Measurements from ENCODE around the gene FADS3. TPM values are rescaled to one million over a fixed set of nuclear protein-coding genes. Genes with fewer than 3 reads are reported as not detected.
A peak's percentile ranks its signal among the peaks of the same experiment; 100 is the strongest.

The FADS3 gene
- total RNA-seq, 1 donor from 2014 or later: 135 TPM

- CTCF ChIA-PET: interaction anchor here (1.7 to 16.5 kb wide), 4 partner anchors 13 to 188 kb away, joined by 4 to 298 read pairs (median 8); no protein-coding TSS in a partner anchor
- peak overlapping the region; percentile 76 for H3K4me3 Mint-ChIP-seq
- peaks cover 39% of the 10 kb centered on the region for H3K4me1 Mint-ChIP-seq
- no peak for DNase-seq
- ATAC-seq (ENCODE audit: low read depth): peak; percentile 81
- peak overlapping the region; percentile 87 for H3K27ac Mint-ChIP-seq
- intact Hi-C loops (cut with micrococcal nuclease): loop anchor here (1.0 to 5.0 kb wide), 5 partner anchors 21 to 230 kb away; partner anchors contain the start of genes FADS1, FTH1 and INCENP
- POLR2A ChIA-PET: interaction anchor here (0.9 to 3.9 kb wide), 8 partner anchors 12 to 190 kb away, joined by 3 to 63 read pairs (median 4); partner anchors contain the start of gene FTH1
- TF ChIP-seq CTCF (IDR thresholded peaks at IDR 0.05): no peak
- no peaks in the 10 kb centered on the region for H3K9me3 Mint-ChIP-seq
- H3K36me3 Mint-ChIP-seq (ENCODE audit: low read depth): peaks cover 9% of the 10 kb centered on the region
- H3K27me3 Mint-ChIP-seq: no peaks in the 10 kb centered on the region
These were observed 683 bp upstream of the FADS3 start for GRCh38 chr11:61892085-61892370.

GRCh38 chr11:61890529-61891330 is 615 bp downstream of the FADS3 start:
- peak overlapping the region; percentile 66 for H3K27ac Mint-ChIP-seq
- H3K27me3 Mint-ChIP-seq: no peaks in the 10 kb centered on the region
- peak; percentile 32 for ATAC-seq (ENCODE audit: low read depth)
- intact Hi-C loops (cut with micrococcal nuclease): loop anchor here (1.0 to 5.0 kb wide), 4 partner anchors 9 to 232 kb away; partner anchors contain the start of genes FADS1 and INCENP
- H3K4me1 Mint-ChIP-seq: peaks cover 41% of the 10 kb centered on the region
- DNase-seq: peak; percentile 47
- H3K4me3 Mint-ChIP-seq: peak overlapping the region; percentile 88
- ChIA-PET CTCF (interaction anchor here (1.0 to 16.5 kb wide), 7 partner anchors 8 to 189 kb away, joined by 3 to 298 read pairs (median 5); no protein-coding TSS in a partner anchor), POLR2A (interaction anchor here (0.6 to 3.9 kb wide), 12 partner anchors 8 to 217 kb away, joined by 3 to 63 read pairs (median 4); partner anchors contain the start of genes FADS1, FADS2, FEN1 and FTH1)
- H3K9me3 Mint-ChIP-seq: no peaks in the 10 kb centered on the region
- peaks cover 9% of the 10 kb centered on the region for H3K36me3 Mint-ChIP-seq (ENCODE audit: low read depth)
- no peak for TF ChIP-seq CTCF (IDR thresholded peaks at IDR 0.05)

GRCh38 chr11:61889831-61890230 is 1.5 kb downstream of the FADS3 start:
- Mint-ChIP-seq H3K9me3 (no peaks in the 10 kb centered on the region), H3K4me3 (peak overlapping the region; percentile 88), H3K27me3 (no peaks in the 10 kb centered on the region), H3K27ac (no peak overlapping the region), H3K4me1 (peaks cover 43% of the 10 kb centered on the region), H3K36me3 (ENCODE audit: low read depth) (peaks cover 9% of the 10 kb centered on the region)
- no peak for TF ChIP-seq CTCF (IDR thresholded peaks at IDR 0.05)
- intact Hi-C loops (cut with micrococcal nuclease): loop anchor here (5.0 kb wide), 2 partner anchors 73 to 232 kb away; partner anchors contain the start of genes FADS1 and INCENP
- no peak for DNase-seq
- ChIA-PET CTCF (interaction anchor here (1.0 to 16.5 kb wide), 6 partner anchors 8 to 190 kb away, joined by 3 to 298 read pairs (median 6); partner anchors contain the start of gene FTH1), POLR2A (interaction anchor here (0.6 to 3.9 kb wide), 8 partner anchors 10 to 1430 kb away, joined by 3 to 63 read pairs (median 4); partner anchors contain the start of genes FADS1, FADS2 and FTH1)
- no peak for ATAC-seq (ENCODE audit: low read depth)

- no peak for ATAC-seq (ENCODE audit: low read depth)
- intact Hi-C loops (cut with micrococcal nuclease): no loop called here
- H3K27ac Mint-ChIP-seq: no peak overlapping the region
- TF ChIP-seq CTCF (IDR thresholded peaks at IDR 0.05): no peak
- H3K4me1 Mint-ChIP-seq: peaks cover 46% of the 10 kb centered on the region
- no peak for DNase-seq
- CTCF ChIA-PET: interaction anchor here (0.8 to 1.4 kb wide), 2 partner anchors 10 to 79 kb away, joined by 3 read pairs; partner anchors contain the start of gene FTH1
- peaks cover 9% of the 10 kb centered on the region for H3K36me3 Mint-ChIP-seq (ENCODE audit: low read depth)
- no peaks in the 10 kb centered on the region for H3K27me3 Mint-ChIP-seq
- POLR2A ChIA-PET: no interaction called here
- no peaks in the 10 kb centered on the region for H3K9me3 Mint-ChIP-seq
- H3K4me3 Mint-ChIP-seq: no peak overlapping the region
These were observed 2.8 kb downstream of the FADS3 start for GRCh38 chr11:61888590-61888989.

All from activated B cell treated with CpG ODN at 0.5 μM for 24 hours (primary cell).